K562 (cell line): ENCODE measurements around the gene INVS. TPM values are rescaled to one million over a fixed set of nuclear protein-coding genes. Genes with fewer than 3 reads are reported as not detected.

Experiments used
- ATAC-seq: fragments of 200-7000 bp; cut with Tn5 transposase; 3 replicates; pipeline ENCODE4 v1.9.1; 2020; ENCODE audit warnings: moderate library complexity
- BruUV-seq: library from RNA; stranded (reverse); fragments of 400-500 nt; replicated peaks from 2 replicates; lab custom pipeline; 2021; lab: Mats Ljungman, UMichigan
- CTCF ChIA-PET: fragments of 300-600 bp; formaldehyde crosslinking; extraction: SDS; loops from one replicate; lab custom pipeline; 2021; ENCODE audit warnings: low intra/inter-chr PET ratio; lab: Yijun Ruan, JAX
- POLR2A ChIA-PET: fragments of 300-600, 350-650 bp; sonication (Branson Sonifier 250); formaldehyde crosslinking; extraction: SDS; loops from one replicate; lab custom pipeline; 2021; ENCODE audit warnings: antibody characterized with exemption, inconsistent platforms; lab: Yijun Ruan, JAX
- DNase-seq, 4 experiments: peaks; one replicate each; pipeline versions ENCODE4 v3.0.0 to v3.0.0-alpha.2; 2011 to 2018; ENCODE audit warnings: low spot score in 3 of 4, mixed read lengths in 3 of 4; ENCODE audit errors: extremely low read depth in 1 of 4
- FAIRE-seq: peaks from 2 replicates; lab custom pipeline; 2011; peaks lifted over from hg19 to GRCh38; lab: Jason Lieb, UNC
- H2AFZ ChIP-seq: 2 replicates; pipeline ENCODE4 v1.6.0; 2011; ENCODE audit warnings: low read depth, low read length, control low read depth, inconsistent platforms
- H3K27ac ChIP-seq: fragments of 200-600 bp; 3 replicates; pipeline ENCODE4 v1.8.0; 2011; ENCODE audit warnings: low read depth, mild to moderate bottlenecking, control low read depth, inconsistent platforms, low read length, moderate library complexity, mixed read lengths; ENCODE audit errors: extremely low read depth
- H3K27me3 ChIP-seq, 2 experiments: fragments of 300-600 bp in 1 of 2; 2 replicates in 1 of 2; 3 replicates in 1 of 2; pipeline versions ENCODE4 v1.6.0 to v1.8.0; 2011; ENCODE audit warnings: inconsistent platforms in 2 of 2, low read length in 2 of 2, mild to moderate bottlenecking in 1 of 2, mixed read lengths in 1 of 2, moderate library complexity in 1 of 2; ENCODE audit not compliant: control insufficient read depth in 2 of 2, insufficient read depth in 2 of 2
- H3K36me3 ChIP-seq: fragments of 300-600 bp; 3 replicates; pipeline ENCODE4 v1.8.0; 2011; ENCODE audit warnings: mild to moderate bottlenecking, low read length, inconsistent platforms; ENCODE audit not compliant: control insufficient read depth, insufficient read depth
- H3K4me1 ChIP-seq, 2 experiments: fragments of 200-600 bp in 1 of 2; replicated peaks in 1 of 2; 2 replicates in 1 of 2; 3 replicates in 1 of 2; pipeline versions ENCODE4 v1.5.1 to v1.8.0; 2011; ENCODE audit warnings: inconsistent platforms in 2 of 2, low read length in 2 of 2, mild to moderate bottlenecking in 1 of 2, mixed read lengths in 1 of 2, moderate library complexity in 1 of 2; ENCODE audit not compliant: control insufficient read depth in 2 of 2, insufficient read depth in 2 of 2
- H3K4me2 ChIP-seq: 2 replicates; pipeline ENCODE4 v1.6.1; 2011; ENCODE audit warnings: low read length, control low read depth, inconsistent platforms, mixed read lengths; ENCODE audit not compliant: insufficient read depth
- H3K4me3 ChIP-seq: fragments of 200-600 bp; sonication (generic), shearing (Covaris generic); 2 replicates; pipeline ENCODE4 v1.5.1; 2016; ENCODE audit warnings: control low read depth, inconsistent platforms
- H3K79me2 ChIP-seq: fragments of 200-600 bp; 3 replicates; pipeline ENCODE4 v1.8.0; 2011; ENCODE audit warnings: low read length, inconsistent platforms; ENCODE audit not compliant: control insufficient read depth, insufficient read depth
- H3K9ac ChIP-seq, 2 experiments: 2 replicates each; pipeline versions ENCODE4 v1.6.0 to v1.6.1; 2011; ENCODE audit warnings: low read depth in 2 of 2, low read length in 2 of 2, control low read depth in 1 of 2, inconsistent platforms in 1 of 2, mild to moderate bottlenecking in 1 of 2, mixed read lengths in 1 of 2; ENCODE audit not compliant: insufficient read depth in 1 of 2
- H3K9me1 ChIP-seq: one replicate; pipeline ENCODE4 v1.6.0; 2011; ENCODE audit warnings: inconsistent platforms, mild to moderate bottlenecking, low read length, moderate library complexity; ENCODE audit not compliant: control insufficient read depth, insufficient read depth
- H3K9me3 ChIP-seq: replicated peaks from 2 replicates; pipeline ENCODE4 v1.5.1; 2011; ENCODE audit warnings: low read depth, low read length, inconsistent platforms; ENCODE audit not compliant: control insufficient read depth, insufficient read depth
- H4K20me1 ChIP-seq: replicated peaks from 2 replicates; pipeline ENCODE4 v1.6.1; 2011; ENCODE audit warnings: low read length, inconsistent platforms, mixed read lengths; ENCODE audit not compliant: control insufficient read depth, insufficient read depth
- CTCF ChIP-seq, 3 experiments: IDR thresholded peaks in 2 of 3; conservative IDR thresholded peaks in 1 of 3; 2 replicates each; pipeline ENCODE4 v1.5.1; 2011 to 2012; ENCODE audit warnings: low read length in 3 of 3, mild to moderate bottlenecking in 3 of 3, control low read depth in 2 of 3, improper control_type of control experiment in 1 of 3, inconsistent platforms in 1 of 3, low read depth in 1 of 3, mixed read lengths in 1 of 3, moderate library complexity in 1 of 3; ENCODE audit not compliant: insufficient read depth in 2 of 3
- HMG20A ChIP-seq: fragments of 450-650 bp; formaldehyde crosslinking; conservative IDR thresholded peaks from 2 replicates; pipeline ENCODE4 v1.4.0; 2020; ENCODE audit warnings: mild to moderate bottlenecking, mixed read lengths
- MAFG ChIP-seq: fragments of 450-650 bp; conservative IDR thresholded peaks from 2 replicates; pipeline ENCODE4 v1.6.1; 2016; ENCODE audit warnings: missing genetic modification characterization, missing compliant biosample characterization
- NCOA1 ChIP-seq: fragments of 450-650 bp; IDR thresholded peaks from 2 replicates; pipeline ENCODE4 v1.6.1; 2016; ENCODE audit warnings: low read depth
- PBX2 ChIP-seq, 2 experiments: IDR thresholded peaks in 1 of 2; conservative IDR thresholded peaks in 1 of 2; 2 replicates each; pipeline ENCODE4 v1.6.1; 2016; ENCODE audit warnings: low read depth in 2 of 2, mild to moderate bottlenecking in 1 of 2, missing compliant biosample characterization in 1 of 2, missing genetic modification characterization in 1 of 2, moderate library complexity in 1 of 2
- PHF21A ChIP-seq: fragments of 450-650 bp; IDR thresholded peaks from 2 replicates; pipeline ENCODE4 v1.6.1; 2017; ENCODE audit warnings: low read depth, borderline replicate concordance
- SRSF1 ChIP-seq: fragments of 200-400 bp; formaldehyde crosslinking; IDR thresholded peaks from 2 replicates; pipeline ENCODE4 v1.6.1; 2017; ENCODE audit warnings: mild to moderate bottlenecking, low read depth, low read length, moderate library complexity
- WHSC1 ChIP-seq: IDR thresholded peaks from one replicate; pipeline ENCODE4 v1.6.1; 2012; ENCODE audit warnings: low read length, control low read depth, inconsistent platforms
- ZBTB17 ChIP-seq: fragments of 450-650 bp; formaldehyde crosslinking; IDR thresholded peaks from 2 replicates; pipeline ENCODE4 v1.4.0; 2020; ENCODE audit warnings: mild to moderate bottlenecking
- ZFPM2 ChIP-seq: fragments of 250-450 bp; sonication (Bioruptor Pico); IDR thresholded peaks from 2 replicates; pipeline ENCODE4 v1.5.1; 2022; ENCODE audit warnings: mild to moderate bottlenecking
- ZNF12 ChIP-seq: sonication (generic); formaldehyde crosslinking; IDR thresholded peaks from 2 replicates; pipeline ENCODE4 v1.4.0; 2020; ENCODE audit warnings: mild to moderate bottlenecking, missing genetic modification reagents
- ZNF212 ChIP-seq: fragments of 450-650 bp; formaldehyde crosslinking; IDR thresholded peaks from 2 replicates; pipeline ENCODE4 v1.4.0; 2020; ENCODE audit warnings: mild to moderate bottlenecking
- ZNF518B ChIP-seq: fragments of 250-450 bp; sonication (Bioruptor Pico); IDR thresholded peaks from 2 replicates; pipeline ENCODE4 v1.5.0; 2021; ENCODE audit warnings: mild to moderate bottlenecking, moderate library complexity
- ZNF766 ChIP-seq: fragments of 200-800 bp; sonication (Bioruptor generic); conservative IDR thresholded peaks from 2 replicates; pipeline ENCODE4 v1.6.1; 2016; ENCODE audit warnings: missing genetic modification characterization, missing compliant biosample characterization
- ZNF77 ChIP-seq: fragments of 250-450 bp; sonication (Bioruptor Pico); IDR thresholded peaks from 2 replicates; pipeline ENCODE4 v1.5.0; 2020
- ZNF778 ChIP-seq: fragments of 450-650 bp; formaldehyde crosslinking; IDR thresholded peaks from 2 replicates; pipeline ENCODE4 v1.4.0; 2020; ENCODE audit warnings: mild to moderate bottlenecking, moderate library complexity
- WGBS: fragments of 100-300 bp; shearing (Covaris generic); methylation state at CpG from one replicate; pipeline ENCODE4 v1.1.6; 2016; ENCODE audit warnings: low coverage, mixed read lengths; ENCODE audit not compliant: insufficient coverage; ENCODE audit errors: missing lambda C conversion rate; 5-methylcytosine and 5-hydroxymethylcytosine counted together
- in situ Hi-C: fragments of 300-500 bp; cut with MboI; formaldehyde crosslinking; loops from 4 replicates; pipeline ENCODE4 v1.15.0; 2018; ENCODE audit warnings: inconsistent platforms, mixed read lengths
- intact Hi-C: fragments of 100-400 bp; cut with micrococcal nuclease; formaldehyde crosslinking; loops from 2 replicates; pipeline ENCODE4 v1.14.2; 2022
- polyA plus RNA-seq, 8 experiments: library from polyadenylated mRNA; depleted of rRNA in 4 of 8; stranded (reverse) in 5 of 8; unstranded in 3 of 8; fragments of >200 nt; fragmentation: Nextera tagmentation in 2 of 8; fragmentation: Illumina TruSeq in 1 of 8; extraction: Ambion mirVana in 2 of 8; extraction: Trizol in 1 of 8; gene quantifications; 2 replicates each; pipeline versions ENCODE4 v1.2.1 to v1.2.3, GENCODE V29; 2011 to 2014; ENCODE audit warnings: inconsistent platforms in 1 of 8, missing spikeins in 1 of 8
- total RNA-seq, 7 experiments: library from RNA; depleted of rRNA in 6 of 7; stranded (reverse); fragments of >200 nt in 6 of 7; fragmentation: Illumina TruSeq in 2 of 7; extraction: Trizol in 2 of 7; gene quantifications; 2 replicates each; pipeline versions ENCODE4 v1.2.1 to v1.2.3, GENCODE V29; 2011 to 2021; ENCODE audit warnings: low replicate concordance in 1 of 7

INVS gene
- total and polyA plus RNA-seq, 9 of the 15 experiments (the other 6 are each of a cell fraction or from before 2014, with no cell fraction given), result 0.77 to 18.5 (median 10.0) TPM

GRCh38 chr9:100063185-100063584, 35.9 kb upstream of the INVS start:
- intact Hi-C loops, result no loop called here

More at GRCh38 chr9:100063185-100063584, 35.9 kb upstream of the INVS start:
- no peaks in the 10 kb centered on the region for H3K9me1 ChIP-seq
- BruUV-seq, result no TSS peak
- FAIRE-seq, result no peak
- H3K4me2 ChIP-seq, result no peak overlapping the region
- no peak for TF ChIP-seq WHSC1
- no peak for TF ChIP-seq NCOA1
- TF ChIP-seq PBX2 (CRISPR knock-in tag; IDR thresholded peaks at IDR 0.05; ENCODE audit: low read depth), result no peak
- no peak for TF ChIP-seq PBX2 (tag; conservative IDR thresholded peaks at IDR 0.05; ENCODE audit: low read depth)
- no peak for TF ChIP-seq ZNF12 (CRISPR knock-in tag)
- no peak for TF ChIP-seq ZNF778 (CRISPR knock-in tag)
- no peak for TF ChIP-seq ZNF518B (CRISPR knock-in tag)
- TF ChIP-seq CTCF (IDR thresholded peaks at IDR 0.05 in 2 of 3, conservative IDR thresholded peaks at IDR 0.05 in 1 of 3; ENCODE audit: insufficient read depth in 2 of 3, low read depth in 1 of 3, low read length in 3 of 3), result no peak
- TF ChIP-seq SRSF1, result no peak
- TF ChIP-seq ZFPM2 (CRISPR knock-in tag), result no peak
- TF ChIP-seq ZNF212 (CRISPR knock-in tag), result no peak
- no peak for TF ChIP-seq MAFG (tag)
- TF ChIP-seq HMG20A (CRISPR knock-in tag), result no peak
- no peak for TF ChIP-seq ZNF77
- TF ChIP-seq ZNF766 (CRISPR knock-in tag), result no peak
- TF ChIP-seq ZBTB17, result no peak
- TF ChIP-seq PHF21A, result no peak
- TF ChIP-seq, all 486 proteins: peak for 0
- Histone ChIP-seq H2AFZ (no peak overlapping the region), H3K36me3 (peaks cover 14% of the 10 kb centered on the region; the same call in 1 of the 3 replicates), H3K9me3 (no peaks in the 10 kb centered on the region), H3K9ac (no peak overlapping the region), H3K79me2 (peaks cover 53% of the 10 kb centered on the region), H3K27me3 (no peaks in the 10 kb centered on the region), H4K20me1 (no peaks in the 10 kb centered on the region), H3K4me3 (no peak overlapping the region), H3K27ac (no peak overlapping the region), H3K4me1 (peaks cover 2 to 8% of the 10 kb centered on the region in 2 experiments; a peak in 3 of 5 replicates)
- in situ Hi-C loops, result no loop called here
- POLR2A ChIA-PET, result interaction anchor here (0.7 to 1.2 kb wide), 2 partner anchors 8 to 239 kb away, joined by 3 to 4 read pairs; no protein-coding TSS in a partner anchor
- 69% methylated on average over 3 of the region's 3 CpGs for WGBS
- ATAC-seq (no peak), DNase-seq (no peak)
- CTCF ChIA-PET, result no interaction called here
